Gastroesophageal sphincter (tissue), 3 donors: ENCODE data around the gene TARS3.

Source experiments
- CTCF ChIP-seq, 4 experiments: fragments of 200-600 bp in 2 of 4; fragments of 450-650 bp in 2 of 4; sonication (generic) in 1 of 4; IDR thresholded peaks; one replicate each; pipeline ENCODE4 v1.5.1; 2017 to 2019; ENCODE audit warnings: antibody characterized with exemption in 4 of 4, mild to moderate bottlenecking in 2 of 4, moderate library complexity in 2 of 4
- POLR2A ChIP-seq, 2 donors: fragments of 450-650 bp; IDR thresholded peaks; one replicate each; pipeline ENCODE4 v1.6.1; 2017; ENCODE audit warnings: antibody characterized with exemption in 2 of 2, mild to moderate bottlenecking in 2 of 2, moderate library complexity in 1 of 2
- POLR2AphosphoS5 ChIP-seq: sonication (generic); formaldehyde crosslinking; IDR thresholded peaks from one replicate; pipeline ENCODE4 v1.6.1; 2017; ENCODE audit warnings: antibody characterized with exemption

GRCh38 chr15:101641129-101641764, 83.0 kb downstream of the TARS3 start:
- TF ChIP-seq CTCF (IDR thresholded peaks at IDR 0.05): peak; percentile 92 to 94 (median 93)
- no peak for TF ChIP-seq POLR2A (IDR thresholded peaks at IDR 0.05)
- no peak for TF ChIP-seq POLR2AphosphoS5
